GM12872 (cell line): ENCODE results near the gene E2F6.

Experiments
- TF ChIP-seq, protein P1 (sequence below): IDR thresholded peaks from 3 replicates; pipeline ENCODE4 v1.5.1; 2011; ENCODE audit warnings: low read depth, mild to moderate bottlenecking, low read length, moderate library complexity; ENCODE audit not compliant: insufficient read depth

E2F6 gene

DNA sequence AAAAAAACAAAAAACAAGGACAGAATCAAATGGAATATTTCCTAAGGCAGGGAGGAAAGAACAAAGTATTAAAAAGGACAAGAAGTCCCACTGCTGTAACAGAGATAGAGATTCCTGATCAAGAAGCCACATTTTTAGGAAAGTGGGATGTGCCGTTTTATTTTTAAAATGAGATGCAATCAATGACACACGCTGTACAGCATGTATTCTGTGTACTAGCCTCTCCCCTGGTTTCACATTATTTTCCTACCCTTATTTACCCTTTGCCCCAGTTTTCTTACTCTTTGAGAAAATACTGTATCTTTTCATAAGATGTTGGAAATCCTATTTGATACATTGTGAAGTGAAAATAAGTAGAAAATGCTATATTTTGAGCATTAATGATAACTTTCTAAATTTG, 45.8 kb downstream of the E2F6 start:
- TF ChIP-seq, protein P1, sequence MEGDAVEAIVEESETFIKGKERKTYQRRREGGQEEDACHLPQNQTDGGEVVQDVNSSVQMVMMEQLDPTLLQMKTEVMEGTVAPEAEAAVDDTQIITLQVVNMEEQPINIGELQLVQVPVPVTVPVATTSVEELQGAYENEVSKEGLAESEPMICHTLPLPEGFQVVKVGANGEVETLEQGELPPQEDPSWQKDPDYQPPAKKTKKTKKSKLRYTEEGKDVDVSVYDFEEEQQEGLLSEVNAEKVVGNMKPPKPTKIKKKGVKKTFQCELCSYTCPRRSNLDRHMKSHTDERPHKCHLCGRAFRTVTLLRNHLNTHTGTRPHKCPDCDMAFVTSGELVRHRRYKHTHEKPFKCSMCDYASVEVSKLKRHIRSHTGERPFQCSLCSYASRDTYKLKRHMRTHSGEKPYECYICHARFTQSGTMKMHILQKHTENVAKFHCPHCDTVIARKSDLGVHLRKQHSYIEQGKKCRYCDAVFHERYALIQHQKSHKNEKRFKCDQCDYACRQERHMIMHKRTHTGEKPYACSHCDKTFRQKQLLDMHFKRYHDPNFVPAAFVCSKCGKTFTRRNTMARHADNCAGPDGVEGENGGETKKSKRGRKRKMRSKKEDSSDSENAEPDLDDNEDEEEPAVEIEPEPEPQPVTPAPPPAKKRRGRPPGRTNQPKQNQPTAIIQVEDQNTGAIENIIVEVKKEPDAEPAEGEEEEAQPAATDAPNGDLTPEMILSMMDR = no peak

DNA sequence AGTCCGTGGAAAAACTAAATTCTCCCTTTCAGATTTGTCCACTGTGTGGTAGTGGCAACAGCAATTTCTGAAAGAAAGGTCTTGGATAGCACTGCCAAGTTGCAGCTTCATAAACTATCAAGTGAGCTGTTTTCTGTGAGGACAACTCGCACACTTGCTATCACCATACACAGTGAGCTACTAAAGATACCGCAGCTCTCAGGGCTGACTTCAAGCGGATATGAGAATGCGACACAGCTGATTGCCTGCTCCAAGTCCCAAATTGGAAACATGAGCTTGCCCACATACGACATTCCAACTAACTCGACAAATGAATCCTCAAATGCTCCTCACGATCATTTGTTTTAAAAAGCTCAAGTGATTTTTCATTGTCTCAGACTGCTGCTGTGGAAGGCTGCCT, 46.2 kb downstream of the E2F6 start:
- TF ChIP-seq, protein P1 = no peak

DNA sequence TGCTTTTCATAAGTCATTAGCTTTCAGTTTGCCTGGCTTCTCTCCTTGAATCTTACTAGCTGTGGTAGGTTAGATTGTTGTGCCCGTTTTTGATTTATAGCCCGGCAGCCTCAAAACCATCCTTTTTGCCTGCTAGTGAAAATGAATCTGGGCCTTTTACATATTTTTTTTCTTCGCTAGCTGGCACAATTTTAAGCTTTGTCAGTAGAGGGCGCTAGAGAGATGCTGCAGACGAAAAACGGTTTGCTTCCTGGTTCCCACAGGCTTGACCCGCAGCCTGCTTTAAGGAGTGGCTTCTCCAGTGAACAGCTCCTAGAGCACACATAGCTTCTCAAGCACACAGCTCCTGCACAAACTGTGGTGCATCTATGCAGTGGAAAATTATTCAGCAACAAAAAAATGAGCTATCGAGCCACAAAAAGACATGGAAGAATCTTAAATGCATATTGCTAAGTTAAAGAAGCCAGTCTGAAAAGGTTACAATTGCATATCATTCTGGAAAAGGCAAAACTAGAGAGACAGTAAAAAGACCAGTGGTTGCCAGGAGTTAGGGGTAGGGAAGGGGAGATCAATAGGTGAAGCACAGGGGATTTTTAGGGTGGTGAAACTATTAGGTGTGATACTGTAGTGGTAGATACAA, 47.9 kb downstream of the E2F6 start:
- TF ChIP-seq, protein P1 = peak; percentile 68

GRCh38 chr2:11416931-11417330, 49.0 kb downstream of the E2F6 start:
- TF ChIP-seq, protein P1 = no peak

DNA sequence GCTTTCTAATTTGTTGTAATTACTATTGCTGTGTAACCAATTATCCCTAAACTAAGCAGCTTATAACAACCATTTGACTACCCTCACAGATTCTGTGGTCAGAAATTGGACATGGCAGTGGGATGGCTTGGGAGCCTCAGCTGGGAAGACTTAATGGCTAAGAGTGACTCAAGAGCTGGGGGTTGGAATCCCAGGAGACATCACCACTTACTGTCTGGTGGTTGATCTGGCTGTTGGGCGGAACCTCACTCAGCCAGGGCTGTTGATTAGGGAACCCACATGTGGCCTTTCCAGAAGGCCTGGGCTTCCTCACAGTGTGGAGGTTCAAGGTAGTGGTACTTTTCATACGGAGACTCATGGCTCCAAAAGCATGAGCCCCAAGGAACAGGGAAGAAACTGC, 49.8 kb downstream of the E2F6 start:
- TF ChIP-seq, protein P1 = no peak

DNA sequence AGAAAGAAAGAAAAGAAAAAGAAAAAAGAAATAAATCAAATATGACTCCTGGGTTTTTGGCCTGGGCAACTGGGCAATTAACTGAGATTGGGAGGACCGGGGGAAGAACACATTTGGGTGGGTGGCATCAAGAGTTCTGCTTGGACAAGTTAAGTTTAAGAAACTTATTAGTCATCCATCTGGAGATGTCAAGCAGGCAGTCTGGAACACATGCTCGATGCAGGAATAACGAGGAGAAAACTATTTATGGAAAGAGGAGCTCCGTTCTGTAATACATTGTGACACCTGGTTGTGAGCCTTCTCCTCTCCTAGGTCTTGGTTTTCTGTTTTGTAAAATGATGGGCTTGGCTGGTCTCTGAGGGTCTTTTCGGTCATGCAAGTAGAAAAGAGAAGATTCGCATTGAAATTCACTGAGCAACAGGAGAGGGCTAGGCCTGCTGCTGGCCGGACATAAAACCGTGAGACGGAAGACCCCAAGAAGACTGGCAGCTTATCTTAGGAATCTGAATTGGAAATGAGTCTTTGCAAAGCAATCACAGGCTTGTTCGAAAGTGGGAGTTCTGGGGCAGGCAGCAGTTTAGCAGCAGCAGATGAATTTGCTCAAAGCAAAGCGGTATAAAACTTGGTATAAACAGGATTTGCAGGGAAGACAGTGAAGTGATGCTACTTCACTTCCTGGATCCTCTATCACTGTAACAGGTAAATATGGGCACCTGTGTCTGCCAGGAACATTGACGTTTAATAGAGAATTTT, 51.4 kb downstream of the E2F6 start:
- TF ChIP-seq, protein P1 = no peak

DNA sequence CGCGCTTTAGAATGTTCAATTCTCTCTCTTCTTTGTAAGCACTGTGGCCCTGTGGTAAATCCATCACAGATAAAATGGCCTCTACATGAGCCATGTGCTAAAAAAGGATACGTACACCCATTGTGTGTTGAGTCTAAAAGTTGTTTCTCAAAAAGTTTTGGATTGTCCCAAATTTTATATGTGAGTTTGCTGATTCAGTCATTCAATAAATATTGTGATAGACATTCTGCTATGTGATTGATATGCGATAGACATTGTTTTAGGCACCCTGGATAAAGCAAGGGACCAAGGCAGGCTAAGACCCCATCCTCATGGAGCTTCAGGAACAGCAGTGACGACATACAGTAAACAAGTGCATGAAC, 53.5 kb downstream of the E2F6 start:
- TF ChIP-seq, protein P1 = no peak
